ENCODE data around the gene PAIP1. TPM values are rescaled to one million over a fixed set of nuclear protein-coding genes. Genes with fewer than 3 reads are reported as not detected.

Gene PAIP1
- total and polyA plus RNA-seq, 11 donors = 84.7 to 173 (median 131) TPM

DNA sequence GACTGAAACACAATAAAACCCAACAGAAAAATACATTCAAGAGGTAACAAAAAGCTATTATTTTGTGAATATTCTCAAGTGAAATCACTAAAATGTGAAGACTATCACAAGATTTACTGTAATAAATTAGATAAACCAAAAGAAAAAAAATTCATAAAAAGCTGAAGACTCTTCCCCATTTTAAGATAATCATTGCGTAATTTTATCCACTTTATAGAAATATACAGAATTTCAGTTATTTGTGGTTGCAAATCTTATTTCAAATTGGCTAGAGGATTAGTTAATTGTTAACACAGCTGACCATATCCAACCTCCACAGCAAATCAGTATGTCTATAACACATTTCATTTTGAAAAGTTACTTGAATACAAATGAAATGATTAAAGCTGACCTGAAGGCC is 65.6 kb downstream of the PAIP1 start:
- 93 to 100% (median 99%) methylated on average over 1 of the region's 1 CpG for WGBS, 4 donors
- no peak for DNase-seq
- Histone ChIP-seq H3K9me3 (no peaks in the 10 kb centered on the region), H3K27ac (no peak overlapping the region), H3K4me1 (no peaks in the 10 kb centered on the region), H3K4me3 (no peak overlapping the region), H3K36me3 (peaks cover 0 to 8% (median 0%) of the 10 kb centered on the region in 9 donors), H3K27me3 (no peaks in the 10 kb centered on the region)
- ATAC-seq = no peak
- intact Hi-C loops (cut with DNase I) = no loop called here
- TF ChIP-seq CTCF (IDR thresholded peaks at IDR 0.05) (no peak), POLR2A (IDR thresholded peaks at IDR 0.05) (no peak)

DNA sequence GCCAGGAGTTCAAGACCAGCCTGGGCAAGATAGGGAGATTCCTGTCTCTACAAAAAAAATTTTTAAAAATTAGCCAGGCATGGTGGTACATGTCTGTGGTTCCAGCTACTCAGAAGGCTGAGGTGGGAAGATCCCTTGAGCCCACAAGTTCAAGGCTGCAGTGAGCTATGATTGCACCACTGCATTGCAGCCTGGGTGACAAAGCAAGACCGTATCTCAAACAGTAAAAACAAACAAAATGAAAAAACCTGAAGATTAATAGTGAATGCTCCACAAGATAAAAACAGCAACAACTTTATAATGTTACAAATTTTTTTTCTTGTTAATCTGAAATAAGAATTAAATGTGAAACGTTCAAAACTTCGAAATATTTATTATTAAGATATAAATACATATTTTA is 70.5 kb downstream of the PAIP1 start:
- no peak overlapping the region for H3K27ac ChIP-seq
- H3K27me3 ChIP-seq = no peaks in the 10 kb centered on the region
- no peak for ATAC-seq
- no peaks in the 10 kb centered on the region for H3K9me3 ChIP-seq
- no peak overlapping the region for H3K4me3 ChIP-seq
- DNase-seq = no peak
- WGBS, 4 donors = 94 to 98% (median 95%) methylated on average over 3 of the region's 3 CpGs
- TF ChIP-seq POLR2A (IDR thresholded peaks at IDR 0.05) = no peak
- TF ChIP-seq CTCF (IDR thresholded peaks at IDR 0.05) = no peak
- peaks cover 0 to 8% (median 0%) of the 10 kb centered on the region in 9 donors for H3K36me3 ChIP-seq
- intact Hi-C loops (cut with DNase I) = loop anchor here in 6 of 10 donors (10.0 kb wide), 2 partner anchors 172 to 182 kb away; partner anchors contain the start of gene HMGCS1 (in 4 of the 6)
- H3K4me1 ChIP-seq = peaks cover 0 to 29% (median 15%) of the 10 kb centered on the region in 12 donors

- Histone ChIP-seq H3K9me3 (no peaks in the 10 kb centered on the region), H3K27me3 (no peaks in the 10 kb centered on the region), H3K27ac (peak overlapping the region in 2 of 12 donors; percentile 6 to 93), H3K4me3 (no peak overlapping the region), H3K4me1 (peaks cover 0 to 29% (median 15%) of the 10 kb centered on the region in 12 donors), H3K36me3 (peaks cover 0 to 8% (median 0%) of the 10 kb centered on the region in 9 donors)
- TF ChIP-seq CTCF (IDR thresholded peaks at IDR 0.05) (no peak), POLR2A (IDR thresholded peaks at IDR 0.05) (no peak)
- ATAC-seq (no peak), DNase-seq (no peak)
- intact Hi-C loops (cut with DNase I) = loop anchor here in 7 of 10 donors (2.0 to 10.0 kb wide), 3 partner anchors 171 to 181 kb away; partner anchors contain the start of gene HMGCS1 (in 5 of the 7)
- 94 to 100% (median 98%) methylated on average over 2 of the region's 2 CpGs for WGBS, 4 donors
These were observed 71.5 kb downstream of the PAIP1 start for GRCh38 chr5:43485406-43485805.

GRCh38 chr5:43484106-43484849 is 72.6 kb downstream of the PAIP1 start:
- intact Hi-C loops (cut with DNase I) = loop anchor here in 9 of 10 donors (1.0 to 10.0 kb wide), 7 partner anchors 31 to 362 kb away; partner anchors contain the start of genes HMGCS1 (in 7 of the 9), PAIP1 (in 2 of the 9), ZNF131 (in 2 of the 9) and C5orf34 (in 1 of the 9)
- WGBS, 4 donors = 4% methylated on average over 27 to 32 of the region's 32 CpGs
- Histone ChIP-seq H3K9me3 (no peaks in the 10 kb centered on the region), H3K27me3 (no peaks in the 10 kb centered on the region), H3K4me1 (peaks cover 0 to 32% (median 15%) of the 10 kb centered on the region in 12 donors), H3K36me3 (peaks cover 0 to under 1% (median 0%) of the 10 kb centered on the region in 9 donors), H3K4me3 (peak overlapping the region; percentile 72 to 93 (median 88)), H3K27ac (peak overlapping the region; percentile 92 to 99 (median 96))
- DNase-seq = peak; percentile 82 to 88 (median 84)
- TF ChIP-seq POLR2A (IDR thresholded peaks at IDR 0.05) (no peak), CTCF (IDR thresholded peaks at IDR 0.05) (peak; percentile 54 to 83 (median 71))
- peak; percentile 72 to 87 (median 78) for ATAC-seq
